Astrocyte of the hippocampus (primary cell): Measurements from ENCODE around the gene SOBP.

ENCODE experiments used
- DNase-seq: peaks from one replicate; pipeline ENCODE4 v3.0.0; 2011; ENCODE audit warnings: low read depth, low spot score

The SOBP gene

GRCh38 chr6:107689951-107690642 is 200.2 kb downstream of the SOBP start:
- no peak for DNase-seq

GRCh38 chr6:107690643-107691061 is 200.7 kb downstream of the SOBP start:
- no peak for DNase-seq

GRCh38 chr6:107691062-107691751 is 201.3 kb downstream of the SOBP start:
- peak; percentile 37 for DNase-seq

GRCh38 chr6:107692351-107692750 is 202.4 kb downstream of the SOBP start:
- DNase-seq, result no peak

- DNase-seq, result no peak
These were observed 205.3 kb downstream of the SOBP start for GRCh38 chr6:107695061-107695720.

GRCh38 chr6:107697682-107698081 is 207.8 kb downstream of the SOBP start:
- DNase-seq, result no peak

- peak; percentile 22 for DNase-seq
These were observed 208.2 kb downstream of the SOBP start for GRCh38 chr6:107698146-107698545.

- no peak for DNase-seq
These were observed 209.3 kb downstream of the SOBP start for GRCh38 chr6:107699254-107699653.

- DNase-seq, result peak; percentile 9
These were observed 209.9 kb downstream of the SOBP start for GRCh38 chr6:107699697-107700325.

GRCh38 chr6:107703606-107704005 is 213.7 kb downstream of the SOBP start:
- DNase-seq, result no peak

- DNase-seq, result peak; percentile 70
These were observed 214.6 kb downstream of the SOBP start for GRCh38 chr6:107704347-107705013.

- DNase-seq, result no peak
These were observed 216.7 kb downstream of the SOBP start for GRCh38 chr6:107706516-107707115.

GRCh38 chr6:107707346-107708275 is 217.7 kb downstream of the SOBP start:
- DNase-seq, result no peak

- DNase-seq, result no peak
These were observed 218.5 kb downstream of the SOBP start for GRCh38 chr6:107708435-107708834.

GRCh38 chr6:107709341-107709740 is 219.4 kb downstream of the SOBP start:
- DNase-seq, result no peak
